HepG2 (cell line): ENCODE data around the gene LMAN2. TPM values are rescaled to one million over a fixed set of nuclear protein-coding genes. Genes with fewer than 3 reads are reported as not detected.

Experiments used
- ATAC-seq: fragments of 200-7000 bp; cut with Tn5 transposase; 3 replicates; pipeline ENCODE4 v1.9.1; 2020; ENCODE audit warnings: mild to moderate bottlenecking, moderate library complexity
- BruUV-seq: library from RNA; stranded (reverse); fragments of 400-500 nt; replicated peaks from 2 replicates; lab custom pipeline; 2021; lab: Mats Ljungman, UMichigan
- CTCF ChIA-PET: fragments of 300-600 bp; formaldehyde crosslinking; extraction: SDS; loops from one replicate; lab custom pipeline; 2021; ENCODE audit warnings: low total read pairs, inconsistent platforms, low intra/inter-chr PET ratio; lab: Yijun Ruan, JAX
- POLR2A ChIA-PET: fragments of 350-600 bp; sonication (Branson Sonifier 250); formaldehyde crosslinking; loops from one replicate; lab custom pipeline; 2020; ENCODE audit warnings: antibody characterized with exemption, inconsistent platforms; lab: Yijun Ruan, JAX
- DNase-seq: peaks from one replicate; pipeline ENCODE4 v3.0.0-alpha.2; 2015; ENCODE audit warnings: low spot score
- FAIRE-seq: peaks from 3 replicates; lab custom pipeline; 2011; peaks lifted over from hg19 to GRCh38; lab: Jason Lieb, UNC
- H2AFZ ChIP-seq: one replicate; pipeline ENCODE4 v1.6.1; 2011; ENCODE audit warnings: low read length, inconsistent platforms
- H3K27ac ChIP-seq: fragments of 300-600 bp; 3 replicates; pipeline ENCODE4 v1.8.0; 2011; ENCODE audit warnings: mixed run types, mild to moderate bottlenecking, mixed read lengths, low read length, inconsistent platforms; ENCODE audit not compliant: insufficient read depth; ENCODE audit errors: extremely low read length
- H3K27me3 ChIP-seq, 2 experiments: fragments of 200-600 bp in 1 of 2; 2 replicates in 1 of 2; 3 replicates in 1 of 2; pipeline versions ENCODE4 v1.6.0 to v1.8.0; 2011; ENCODE audit warnings: low read length in 2 of 2, mild to moderate bottlenecking in 2 of 2, moderate library complexity in 2 of 2, inconsistent platforms in 1 of 2; ENCODE audit not compliant: insufficient read depth in 2 of 2, control insufficient read depth in 1 of 2
- H3K36me3 ChIP-seq, 2 experiments: fragments of 200-600 bp in 1 of 2; replicated peaks in 1 of 2; 2 replicates in 1 of 2; 3 replicates in 1 of 2; pipeline versions ENCODE4 v1.5.1 to v1.8.0; 2011; ENCODE audit warnings: low read length in 2 of 2, inconsistent platforms in 1 of 2; ENCODE audit not compliant: insufficient read depth in 2 of 2, control insufficient read depth in 1 of 2
- H3K4me1 ChIP-seq: 2 replicates; pipeline ENCODE4 v1.5.1; 2012; ENCODE audit warnings: low read length, inconsistent platforms; ENCODE audit not compliant: insufficient read depth
- H3K4me2 ChIP-seq: 2 replicates; pipeline ENCODE4 v1.6.0; 2011; ENCODE audit warnings: low read depth, low read length, inconsistent platforms
- H3K4me3 ChIP-seq, 3 experiments: fragments of 200-600 bp in 1 of 3; sonication (generic), shearing (Covaris generic) in 1 of 3; replicated peaks in 1 of 3; 2 replicates each; pipeline ENCODE4 v1.5.1; 2011 to 2016; ENCODE audit warnings: low read length in 3 of 3, inconsistent platforms in 2 of 3, low read depth in 2 of 3, mild to moderate bottlenecking in 2 of 3, control low read depth in 1 of 3, mixed read lengths in 1 of 3; ENCODE audit not compliant: insufficient read depth in 1 of 3
- H3K79me2 ChIP-seq: one replicate; pipeline ENCODE4 v1.6.1; 2011; ENCODE audit warnings: low read length, inconsistent platforms; ENCODE audit not compliant: insufficient read depth
- H3K9ac ChIP-seq: 2 replicates; pipeline ENCODE4 v1.6.0; 2011; ENCODE audit warnings: mild to moderate bottlenecking, low read depth, low read length, inconsistent platforms; ENCODE audit not compliant: insufficient read depth
- H3K9me3 ChIP-seq: 2 replicates; pipeline ENCODE4 v1.5.1; 2012; ENCODE audit warnings: mild to moderate bottlenecking, low read length
- H4K20me1 ChIP-seq: 2 replicates; pipeline ENCODE4 v1.6.0; 2011; ENCODE audit warnings: inconsistent platforms, mild to moderate bottlenecking, low read length, moderate library complexity; ENCODE audit not compliant: insufficient read depth
- ARID3A ChIP-seq: IDR thresholded peaks from 2 replicates; pipeline ENCODE4 v1.6.1; 2012; ENCODE audit warnings: low read depth, low read length, improper control_type of control experiment
- CEBPB ChIP-seq: IDR thresholded peaks from 2 replicates; pipeline ENCODE4 v1.6.1; 2011; ENCODE audit warnings: low read depth, low read length, improper control_type of control experiment, borderline replicate concordance
- CREB1 ChIP-seq, 2 experiments: fragments of 450-650 bp in 1 of 2; IDR thresholded peaks; 2 replicates each; pipeline ENCODE4 v1.6.1; 2016 to 2017; ENCODE audit warnings: control low read depth in 1 of 2, mild to moderate bottlenecking in 1 of 2, missing compliant biosample characterization in 1 of 2, missing genetic modification characterization in 1 of 2
- EP300 ChIP-seq, 3 experiments: sonication (generic) in 1 of 3; formaldehyde crosslinking in 1 of 3; IDR thresholded peaks; 2 replicates each; pipeline versions ENCODE4 v1.5.1 to v1.6.1; 2011 to 2020; ENCODE audit warnings: low read depth in 2 of 3, low read length in 2 of 3, borderline replicate concordance in 1 of 3, improper control_type of control experiment in 1 of 3, mild to moderate bottlenecking in 1 of 3, missing genetic modification reagents in 1 of 3, moderate library complexity in 1 of 3
- ERF ChIP-seq: IDR thresholded peaks from 2 replicates; pipeline ENCODE4 v1.6.1; 2018; ENCODE audit warnings: missing biosample characterization, missing genetic modification reagents
- FOXM1 ChIP-seq: sonication (generic); formaldehyde crosslinking; IDR thresholded peaks from 2 replicates; pipeline ENCODE4 v1.5.0; 2020; ENCODE audit warnings: missing genetic modification reagents
- HNF4A ChIP-seq: sonication (generic); formaldehyde crosslinking; IDR thresholded peaks from 2 replicates; pipeline ENCODE4 v1.4.0; 2020; ENCODE audit warnings: missing genetic modification reagents
- MNT ChIP-seq: fragments of 450-650 bp; IDR thresholded peaks from 2 replicates; pipeline ENCODE4 v1.6.1; 2016
- NFIB ChIP-seq: sonication (generic); formaldehyde crosslinking; IDR thresholded peaks from 2 replicates; pipeline ENCODE4 v1.9.0; 2021; ENCODE audit warnings: missing genetic modification reagents, mild to moderate bottlenecking, borderline replicate concordance
- RELA ChIP-seq: sonication (generic); formaldehyde crosslinking; IDR thresholded peaks from 2 replicates; pipeline ENCODE4 v1.4.0; 2020; ENCODE audit warnings: missing genetic modification reagents
- SETDB1 ChIP-seq: sonication (generic); formaldehyde crosslinking; IDR thresholded peaks from 2 replicates; pipeline ENCODE4 v1.5.1; 2020; ENCODE audit warnings: missing genetic modification reagents, mild to moderate bottlenecking, borderline replicate concordance
- SKI ChIP-seq: fragments of 450-650 bp; IDR thresholded peaks from one replicate; pipeline ENCODE4 v1.6.1; 2018; ENCODE audit warnings: mild to moderate bottlenecking; ENCODE audit not compliant: partially characterized antibody
- SP2 ChIP-seq: sonication (generic); formaldehyde crosslinking; IDR thresholded peaks from 2 replicates; pipeline ENCODE4 v1.5.1; 2020; ENCODE audit warnings: mild to moderate bottlenecking, missing genetic modification reagents
- TOPORS ChIP-seq: sonication (generic); formaldehyde crosslinking; IDR thresholded peaks from 2 replicates; pipeline ENCODE4 v1.8.0; 2023; ENCODE audit warnings: mild to moderate bottlenecking, missing genetic modification reagents
- ZNF564 ChIP-seq: sonication (generic); formaldehyde crosslinking; IDR thresholded peaks from 2 replicates; pipeline ENCODE4 v1.8.1; 2023; ENCODE audit warnings: mild to moderate bottlenecking, missing genetic modification reagents
- ZNF607 ChIP-seq: sonication (generic); formaldehyde crosslinking; IDR thresholded peaks from 2 replicates; pipeline ENCODE4 v1.5.1; 2020; ENCODE audit warnings: missing genetic modification reagents, mild to moderate bottlenecking, borderline replicate concordance
- ZNF619 ChIP-seq: sonication (generic); formaldehyde crosslinking; IDR thresholded peaks from 2 replicates; pipeline ENCODE4 v1.4.0; 2020; ENCODE audit warnings: mild to moderate bottlenecking, missing genetic modification reagents
- ZNF644 ChIP-seq: IDR thresholded peaks from 2 replicates; pipeline ENCODE4 v1.6.1; 2016; ENCODE audit warnings: low read depth
- ZSCAN20 ChIP-seq: sonication (generic); formaldehyde crosslinking; IDR thresholded peaks from 2 replicates; pipeline ENCODE4 v1.4.0; 2020; ENCODE audit warnings: missing genetic modification reagents, mild to moderate bottlenecking, borderline replicate concordance
- WGBS: methylation state at CpG from one replicate; pipeline ENCODE4 v1.1.6; 2017; ENCODE audit warnings: low lambda C conversion rate; 5-methylcytosine and 5-hydroxymethylcytosine counted together
- in situ Hi-C: cut with HindIII; loops from 2 replicates; pipeline ENCODE4 v1.10.0; 2017; ENCODE audit warnings: low pct_unique_long_range_greater_than_20kb; ENCODE audit not compliant: extremely low pct_ligation_motif_present
- intact Hi-C: fragments of 100-400 bp; cut with micrococcal nuclease; formaldehyde crosslinking; loops from one replicate; pipeline ENCODE4 v1.10.0; 2022; ENCODE audit not compliant: unreplicated experiment
- polyA plus RNA-seq, 8 experiments: library from polyadenylated mRNA; depleted of rRNA in 3 of 8; stranded (reverse) in 7 of 8; unstranded in 1 of 8; fragments of >200 nt; fragmentation: Illumina TruSeq in 4 of 8; extraction: Trizol in 4 of 8; gene quantifications; 2 replicates each; pipeline versions ENCODE4 v1.2.1 to v1.2.3, GENCODE V29; 2011 to 2016; ENCODE audit warnings: low read depth in 4 of 8, missing spikeins in 1 of 8, mixed read lengths in 1 of 8; ENCODE audit not compliant: insufficient read depth in 1 of 8
- total RNA-seq, 5 experiments: library from RNA; depleted of rRNA; stranded (reverse); fragments of >200 nt; fragmentation: Illumina TruSeq; extraction: Trizol; gene quantifications; 2 replicates each; pipeline ENCODE4 v1.2.3, GENCODE V29; 2016; ENCODE audit warnings: low read depth in 1 of 5

Gene LMAN2
- total and polyA plus RNA-seq, 2 of the 13 experiments (the other 11 are each of a cell fraction or from before 2014, with no cell fraction given) = 191 to 197 TPM

- 0 out of 2 replicates have a peak, but pooled peaks have one; percentile 16 for TF ChIP-seq ARID3A
- TF ChIP-seq ZNF607 (CRISPR knock-in tag) = peak; percentile 43; the same call in 1 of the 2 replicates
- TF ChIP-seq FOXM1 (CRISPR knock-in tag) = no peak
- TF ChIP-seq HNF4A (CRISPR knock-in tag) = peak; percentile 17; the same call in 1 of the 2 replicates
- 0 out of 2 replicates have a peak, but pooled peaks have one; percentile 38 for TF ChIP-seq ERF (CRISPR knock-in tag)
- peak; percentile 80; the same call in 1 of the 2 replicates for TF ChIP-seq CEBPB
- peak; percentile 59; the same call in 1 of the 2 replicates for TF ChIP-seq ZNF644
- TF ChIP-seq SP2 (CRISPR knock-in tag) = no peak
Observed at GRCh38 chr5:177317959-177318377, 33.5 kb downstream of the LMAN2 start (continued).

GRCh38 chr5:177316005-177316404 is 35.5 kb downstream of the LMAN2 start:
- Histone ChIP-seq H4K20me1 (0 out of 2 replicates have a peak, but pooled peaks cover 5% of the 10 kb centered on the region), H3K4me1 (peaks cover 43% of the 10 kb centered on the region), H2AFZ (no peak overlapping the region), H3K36me3 (peaks cover 4 to 12% of the 10 kb centered on the region in 2 experiments; a peak in 2 of 5 replicates), H3K4me3 (no peak overlapping the region), H3K79me2 (peaks cover 4% of the 10 kb centered on the region), H3K9me3 (no peaks in the 10 kb centered on the region), H3K9ac (no peak overlapping the region), H3K27me3 (no peaks in the 10 kb centered on the region), H3K27ac (no peak overlapping the region), H3K4me2 (no peak overlapping the region)
- no TSS peak for BruUV-seq
- intact Hi-C loops (loop anchor here (5.0 kb wide), 1 partner anchor 51 kb away; no protein-coding TSS in a partner anchor), in situ Hi-C loops (no loop called here)
- CTCF ChIA-PET = interaction anchor here (1.6 kb wide), 1 partner anchor 138 kb away, joined by 3 read pairs; no protein-coding TSS in a partner anchor
- no peak for DNase-seq
- no peak for ATAC-seq
- TF ChIP-seq ZNF564 = no peak
- no peak for TF ChIP-seq ZNF619
- no peak for TF ChIP-seq ZSCAN20 (CRISPR knock-in tag)
- no peak for TF ChIP-seq SKI
- TF ChIP-seq SETDB1 (CRISPR knock-in tag) = no peak
- TF ChIP-seq RELA = no peak
- TF ChIP-seq CREB1 (IDR thresholded peaks at IDR 0.05) = no peak
- no peak for TF ChIP-seq CREB1 (CRISPR knock-in tag; IDR thresholded peaks at IDR 0.05)
- TF ChIP-seq TOPORS = no peak
- TF ChIP-seq EP300 (IDR thresholded peaks at IDR 0.05; ENCODE audit: low read depth in 2 of 2, low read length in 2 of 2) = no peak
- no peak for TF ChIP-seq EP300 (CRISPR knock-in tag; IDR thresholded peaks at IDR 0.05; ENCODE audit: borderline replicate concordance)
- TF ChIP-seq NFIB (CRISPR knock-in tag) = no peak
- TF ChIP-seq MNT = no peak
- POLR2A ChIA-PET = interaction anchor here (1.0 kb wide), 1 partner anchor 63 kb away, joined by 4 read pairs; no protein-coding TSS in a partner anchor
- 98% methylated on average over 3 of the region's 3 CpGs for WGBS
- FAIRE-seq = no peak
